Suprapubic skin (tissue), 3 donors: ENCODE measurements around the gene THSD7B.

Source experiments
- CTCF ChIP-seq, 2 donors: fragments of 200-600 bp in 1 of 2; fragments of 450-650 bp in 1 of 2; sonication (generic) in 1 of 2; IDR thresholded peaks; one replicate each; pipeline ENCODE4 v1.5.1; 2016 to 2019; ENCODE audit warnings: antibody characterized with exemption in 2 of 2, mild to moderate bottlenecking in 1 of 2, moderate library complexity in 1 of 2
- EP300 ChIP-seq: sonication (generic); formaldehyde crosslinking; IDR thresholded peaks from one replicate; pipeline ENCODE4 v1.6.1; 2017; ENCODE audit warnings: antibody characterized with exemption

DNA sequence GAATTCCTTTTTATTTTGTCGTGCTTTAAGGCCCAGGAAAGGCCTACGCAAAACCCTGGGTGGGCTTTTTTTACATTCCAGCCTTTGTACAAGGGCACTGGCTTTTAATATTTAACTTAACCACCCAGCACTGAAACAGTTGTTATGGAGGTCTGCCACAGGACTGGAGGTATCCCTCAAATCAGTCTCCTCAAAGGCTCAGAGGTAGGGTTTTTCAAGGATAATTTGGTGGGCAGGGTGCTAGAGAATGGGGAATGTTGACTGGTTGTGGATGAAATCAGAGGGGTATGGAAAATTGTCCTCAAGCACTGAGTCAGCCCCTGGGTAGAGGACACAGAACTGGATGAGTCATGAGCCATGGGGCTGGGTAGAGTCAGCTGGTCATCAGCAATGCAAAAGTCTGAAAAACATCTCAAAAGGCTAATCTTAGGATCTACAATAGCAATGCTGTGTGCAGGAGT lies 443.1 kb downstream of the THSD7B start:
- TF ChIP-seq CTCF (IDR thresholded peaks at IDR 0.05) (no peak), EP300 (no peak)
